ENCODE results near the gene CIBAR2.

CIBAR2 gene

GRCh38 chr16:85103114-85104079 is 8.9 kb downstream of the CIBAR2 start:
- DNase-seq = no peak

GRCh38 chr16:85101956-85102630 is 10.2 kb downstream of the CIBAR2 start:
- DNase-seq = no peak

GRCh38 chr16:85100265-85100664 is 12.0 kb downstream of the CIBAR2 start:
- no peak for DNase-seq

- DNase-seq = no peak
These were observed 13.7 kb downstream of the CIBAR2 start for GRCh38 chr16:85098565-85098964.

- DNase-seq = no peak
These were observed 15.4 kb downstream of the CIBAR2 start for GRCh38 chr16:85096921-85097320.

- no peak for DNase-seq
These were observed 17.5 kb downstream of the CIBAR2 start for GRCh38 chr16:85094812-85095211.

- no peak for DNase-seq
These were observed 18.0 kb downstream of the CIBAR2 start for GRCh38 chr16:85094176-85094805.

GRCh38 chr16:85093705-85094104 is 18.6 kb downstream of the CIBAR2 start:
- no peak for DNase-seq

- DNase-seq = peak in 1 of 56 donors; percentile 25
These were observed 19.4 kb downstream of the CIBAR2 start for GRCh38 chr16:85092851-85093250.

- DNase-seq = no peak
These were observed 20.0 kb downstream of the CIBAR2 start for GRCh38 chr16:85092309-85092708.

GRCh38 chr16:85091522-85091910 is 20.8 kb downstream of the CIBAR2 start:
- DNase-seq = no peak

- DNase-seq = no peak
These were observed 21.3 kb downstream of the CIBAR2 start for GRCh38 chr16:85090873-85091521.

- no peak for DNase-seq
These were observed 22.1 kb downstream of the CIBAR2 start for GRCh38 chr16:85090181-85090580.

- DNase-seq = no peak
These were observed 22.7 kb downstream of the CIBAR2 start for GRCh38 chr16:85089525-85089924.

GRCh38 chr16:85088570-85089199 is 23.6 kb downstream of the CIBAR2 start:
- DNase-seq = no peak

GRCh38 chr16:85087899-85088569 is 24.2 kb downstream of the CIBAR2 start:
- DNase-seq = no peak

GRCh38 chr16:85086347-85087291 is 25.7 kb downstream of the CIBAR2 start:
- peak in 35 of 56 donors; percentile 3 to 77 (median 27) for DNase-seq

- DNase-seq = no peak
These were observed 26.6 kb downstream of the CIBAR2 start for GRCh38 chr16:85085721-85086120.

GRCh38 chr16:85084841-85085510 is 27.3 kb downstream of the CIBAR2 start:
- DNase-seq = no peak
